ENCODE measurements around the gene CA5A.

CA5A gene

GRCh38 chr16:87853411-87854052, 82.8 kb downstream of the CA5A start:
- TF ChIP-seq CTCF (IDR thresholded peaks at IDR 0.05; ENCODE audit: borderline replicate concordance, insufficient read depth, low read depth, low read length), result no peak
- H3K4me3 ChIP-seq (ENCODE audit: low read depth, low read length), result no peak overlapping the region

- TF ChIP-seq CTCF (IDR thresholded peaks at IDR 0.05; ENCODE audit: borderline replicate concordance, insufficient read depth, low read depth, low read length), result no peak
- H3K4me3 ChIP-seq (ENCODE audit: low read depth, low read length), result no peak overlapping the region
Observed at GRCh38 chr16:87851601-87852000, 84.7 kb downstream of the CA5A start.

DNA sequence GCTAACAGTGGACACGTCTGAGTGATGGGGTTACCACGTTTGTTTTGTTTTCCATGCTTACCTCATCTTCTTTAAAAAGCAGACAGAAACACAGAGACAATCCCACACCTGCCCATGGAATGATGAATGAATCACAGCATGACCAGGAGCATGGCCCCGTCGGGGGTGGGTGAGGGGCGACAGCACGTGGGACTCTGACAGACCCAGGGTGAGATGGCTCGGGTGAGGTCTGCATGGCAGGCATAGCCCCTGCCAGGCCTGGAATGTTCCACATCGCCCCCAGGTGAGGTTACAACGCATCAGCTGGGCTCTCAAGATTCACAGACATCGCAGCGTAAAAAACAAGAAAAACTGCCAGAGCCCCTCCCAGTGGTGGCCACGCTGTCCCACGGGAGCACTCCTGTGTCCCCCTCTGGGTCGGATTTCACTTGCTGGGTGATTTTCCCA, 85.2 kb downstream of the CA5A start:
- no peak for TF ChIP-seq CTCF (IDR thresholded peaks at IDR 0.05; ENCODE audit: borderline replicate concordance, insufficient read depth, low read depth, low read length)
- no peak overlapping the region for H3K4me3 ChIP-seq (ENCODE audit: low read depth, low read length)

DNA sequence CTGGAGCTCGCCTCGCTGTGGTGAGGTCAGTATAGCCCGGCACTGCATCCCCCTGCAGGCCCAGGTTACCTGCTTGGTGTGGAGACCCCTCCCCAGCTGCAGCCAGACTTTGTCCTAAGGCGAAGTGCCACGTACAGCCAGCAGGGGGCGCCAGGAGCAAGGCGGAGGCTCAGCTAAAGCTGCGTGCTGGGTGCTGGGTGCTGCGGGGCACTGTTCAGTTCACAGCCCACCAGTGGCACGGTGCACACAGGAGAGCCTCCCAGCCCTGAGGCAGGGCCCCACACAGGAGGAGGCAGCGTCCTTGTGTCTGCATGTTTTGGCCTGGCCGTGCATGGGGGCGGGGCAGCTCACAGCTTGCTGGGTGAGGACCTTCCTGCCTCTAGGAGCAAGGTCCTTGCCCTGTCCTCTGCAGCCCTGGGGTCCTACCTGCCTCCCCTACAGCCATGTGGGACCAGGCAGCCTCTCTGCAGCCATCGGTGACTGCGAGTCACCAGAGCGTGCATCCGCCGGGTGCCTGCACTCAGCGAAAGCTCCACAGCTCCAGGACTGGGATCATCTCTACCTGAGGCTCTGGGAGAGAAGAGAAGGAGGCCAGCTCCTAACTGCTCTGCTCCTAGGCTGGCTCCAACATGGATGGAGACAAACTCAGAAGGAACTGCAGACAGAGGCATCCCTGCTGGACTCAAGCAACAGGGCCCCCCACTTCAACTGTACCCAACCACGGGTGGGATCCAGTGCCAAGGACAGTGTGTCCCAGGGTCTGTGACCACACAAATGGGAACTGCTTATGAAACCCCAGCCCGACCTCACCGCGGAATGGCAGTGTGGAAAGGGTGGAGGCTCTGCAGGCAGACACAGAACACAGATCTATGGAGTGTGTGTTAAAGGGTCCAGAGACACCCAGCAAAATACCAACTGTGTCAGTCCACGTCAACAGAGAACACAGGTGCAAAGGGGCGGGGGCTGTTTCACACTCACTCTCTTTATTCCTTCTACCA, 86.0 kb downstream of the CA5A start:
- peak; percentile 96 for TF ChIP-seq CTCF (IDR thresholded peaks at IDR 0.05; ENCODE audit: borderline replicate concordance, insufficient read depth, low read depth, low read length)
- no peak overlapping the region for H3K4me3 ChIP-seq (ENCODE audit: low read depth, low read length)

GRCh38 chr16:87849419-87850008, 86.8 kb downstream of the CA5A start:
- TF ChIP-seq CTCF (IDR thresholded peaks at IDR 0.05; ENCODE audit: borderline replicate concordance, insufficient read depth, low read depth, low read length), result no peak
- H3K4me3 ChIP-seq (ENCODE audit: low read depth, low read length), result no peak overlapping the region

DNA sequence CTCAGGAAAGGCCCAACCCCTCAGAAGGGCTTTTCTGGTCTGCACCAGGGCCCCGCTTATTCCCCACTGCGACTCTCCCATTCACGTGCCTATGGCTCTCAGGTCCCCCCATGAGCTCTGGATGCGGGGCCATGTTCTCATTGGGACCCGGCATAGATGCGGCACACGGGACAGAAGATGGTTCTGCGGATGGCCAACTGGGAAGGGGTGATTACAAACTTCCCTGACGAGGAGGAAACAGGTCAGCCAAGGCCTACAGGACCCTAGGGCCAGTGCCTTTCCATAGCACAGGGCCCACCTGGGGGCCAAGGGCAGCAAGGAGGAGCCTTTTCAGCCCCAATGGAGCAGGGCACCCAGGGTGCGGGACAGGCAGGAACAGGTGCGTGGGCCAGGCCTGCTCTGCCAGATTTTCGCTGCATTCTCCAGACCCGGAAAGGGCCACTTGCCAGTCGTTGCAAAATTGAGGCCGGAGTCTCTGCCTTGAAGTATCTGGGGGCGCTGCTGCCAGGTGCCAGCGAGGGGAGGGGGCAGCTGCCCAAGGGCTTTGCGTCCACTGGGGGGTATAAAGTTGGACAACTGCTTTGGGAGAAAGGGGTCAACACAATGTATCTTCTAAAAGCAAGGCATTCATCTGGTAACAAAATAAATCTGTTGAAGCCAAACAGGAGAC, 87.5 kb downstream of the CA5A start:
- no peak overlapping the region for H3K4me3 ChIP-seq (ENCODE audit: low read depth, low read length)
- no peak for TF ChIP-seq CTCF (IDR thresholded peaks at IDR 0.05; ENCODE audit: borderline replicate concordance, insufficient read depth, low read depth, low read length)

All from GM12875 (cell line).